HepG2 (cell line): ENCODE data around the gene LYPD4. TPM values are rescaled to one million over a fixed set of nuclear protein-coding genes. Genes with fewer than 3 reads are reported as not detected.

Source experiments
- ATAC-seq: fragments of 200-7000 bp; cut with Tn5 transposase; 3 replicates; pipeline ENCODE4 v1.9.1; 2020; ENCODE audit warnings: mild to moderate bottlenecking, moderate library complexity
- BruUV-seq: library from RNA; stranded (reverse); fragments of 400-500 nt; replicated peaks from 2 replicates; lab custom pipeline; 2021; lab: Mats Ljungman, UMichigan
- CTCF ChIA-PET: fragments of 300-600 bp; formaldehyde crosslinking; extraction: SDS; loops from one replicate; lab custom pipeline; 2021; ENCODE audit warnings: low total read pairs, inconsistent platforms, low intra/inter-chr PET ratio; lab: Yijun Ruan, JAX
- POLR2A ChIA-PET: fragments of 350-600 bp; sonication (Branson Sonifier 250); formaldehyde crosslinking; loops from one replicate; lab custom pipeline; 2020; ENCODE audit warnings: antibody characterized with exemption, inconsistent platforms; lab: Yijun Ruan, JAX
- DNase-seq: peaks from one replicate; pipeline ENCODE4 v3.0.0-alpha.2; 2015; ENCODE audit warnings: low spot score
- FAIRE-seq: peaks from 3 replicates; lab custom pipeline; 2011; peaks lifted over from hg19 to GRCh38; lab: Jason Lieb, UNC
- H2AFZ ChIP-seq: one replicate; pipeline ENCODE4 v1.6.1; 2011; ENCODE audit warnings: low read length, inconsistent platforms
- H3K27ac ChIP-seq: fragments of 300-600 bp; 3 replicates; pipeline ENCODE4 v1.8.0; 2011; ENCODE audit warnings: mixed run types, mild to moderate bottlenecking, mixed read lengths, low read length, inconsistent platforms; ENCODE audit not compliant: insufficient read depth; ENCODE audit errors: extremely low read length
- H3K27me3 ChIP-seq, 2 experiments: fragments of 200-600 bp in 1 of 2; 2 replicates in 1 of 2; 3 replicates in 1 of 2; pipeline versions ENCODE4 v1.6.0 to v1.8.0; 2011; ENCODE audit warnings: low read length in 2 of 2, mild to moderate bottlenecking in 2 of 2, moderate library complexity in 2 of 2, inconsistent platforms in 1 of 2; ENCODE audit not compliant: insufficient read depth in 2 of 2, control insufficient read depth in 1 of 2
- H3K36me3 ChIP-seq, 2 experiments: fragments of 200-600 bp in 1 of 2; replicated peaks in 1 of 2; 2 replicates in 1 of 2; 3 replicates in 1 of 2; pipeline versions ENCODE4 v1.5.1 to v1.8.0; 2011; ENCODE audit warnings: low read length in 2 of 2, inconsistent platforms in 1 of 2; ENCODE audit not compliant: insufficient read depth in 2 of 2, control insufficient read depth in 1 of 2
- H3K4me1 ChIP-seq: 2 replicates; pipeline ENCODE4 v1.5.1; 2012; ENCODE audit warnings: low read length, inconsistent platforms; ENCODE audit not compliant: insufficient read depth
- H3K4me2 ChIP-seq: 2 replicates; pipeline ENCODE4 v1.6.0; 2011; ENCODE audit warnings: low read depth, low read length, inconsistent platforms
- H3K4me3 ChIP-seq, 3 experiments: fragments of 200-600 bp in 1 of 3; sonication (generic), shearing (Covaris generic) in 1 of 3; replicated peaks in 1 of 3; 2 replicates each; pipeline ENCODE4 v1.5.1; 2011 to 2016; ENCODE audit warnings: low read length in 3 of 3, inconsistent platforms in 2 of 3, low read depth in 2 of 3, mild to moderate bottlenecking in 2 of 3, control low read depth in 1 of 3, mixed read lengths in 1 of 3; ENCODE audit not compliant: insufficient read depth in 1 of 3
- H3K79me2 ChIP-seq: one replicate; pipeline ENCODE4 v1.6.1; 2011; ENCODE audit warnings: low read length, inconsistent platforms; ENCODE audit not compliant: insufficient read depth
- H3K9ac ChIP-seq: 2 replicates; pipeline ENCODE4 v1.6.0; 2011; ENCODE audit warnings: mild to moderate bottlenecking, low read depth, low read length, inconsistent platforms; ENCODE audit not compliant: insufficient read depth
- H3K9me3 ChIP-seq: 2 replicates; pipeline ENCODE4 v1.5.1; 2012; ENCODE audit warnings: mild to moderate bottlenecking, low read length
- H4K20me1 ChIP-seq: 2 replicates; pipeline ENCODE4 v1.6.0; 2011; ENCODE audit warnings: inconsistent platforms, mild to moderate bottlenecking, low read length, moderate library complexity; ENCODE audit not compliant: insufficient read depth
- KDM5B ChIP-seq: sonication (generic); formaldehyde crosslinking; IDR thresholded peaks from 2 replicates; pipeline ENCODE4 v1.4.0; 2020; ENCODE audit warnings: missing genetic modification reagents, mild to moderate bottlenecking, borderline replicate concordance
- STAT6 ChIP-seq: sonication (generic); formaldehyde crosslinking; IDR thresholded peaks from 2 replicates; pipeline ENCODE4 v1.4.0; 2020; ENCODE audit warnings: missing genetic modification reagents, mild to moderate bottlenecking, borderline replicate concordance
- TFE3 ChIP-seq: IDR thresholded peaks from 2 replicates; pipeline ENCODE4 v1.6.1; 2016
- THAP9 ChIP-seq: sonication (generic); formaldehyde crosslinking; IDR thresholded peaks from 2 replicates; pipeline ENCODE4; 2020; ENCODE audit warnings: missing genetic modification reagents, mild to moderate bottlenecking, borderline replicate concordance
- ZNF460 ChIP-seq: sonication (generic); formaldehyde crosslinking; IDR thresholded peaks from 2 replicates; pipeline ENCODE4 v1.5.1; 2020; ENCODE audit warnings: missing genetic modification reagents, mild to moderate bottlenecking, borderline replicate concordance
- WGBS: methylation state at CpG from one replicate; pipeline ENCODE4 v1.1.6; 2017; ENCODE audit warnings: low lambda C conversion rate; 5-methylcytosine and 5-hydroxymethylcytosine counted together
- in situ Hi-C: cut with HindIII; loops from 2 replicates; pipeline ENCODE4 v1.10.0; 2017; ENCODE audit warnings: low pct_unique_long_range_greater_than_20kb; ENCODE audit not compliant: extremely low pct_ligation_motif_present
- intact Hi-C: fragments of 100-400 bp; cut with micrococcal nuclease; formaldehyde crosslinking; loops from one replicate; pipeline ENCODE4 v1.10.0; 2022; ENCODE audit not compliant: unreplicated experiment
- polyA plus RNA-seq, 8 experiments: library from polyadenylated mRNA; depleted of rRNA in 3 of 8; stranded (reverse) in 7 of 8; unstranded in 1 of 8; fragments of >200 nt; fragmentation: Illumina TruSeq in 4 of 8; extraction: Trizol in 4 of 8; gene quantifications; 2 replicates each; pipeline versions ENCODE4 v1.2.1 to v1.2.3, GENCODE V29; 2011 to 2016; ENCODE audit warnings: low read depth in 4 of 8, missing spikeins in 1 of 8, mixed read lengths in 1 of 8; ENCODE audit not compliant: insufficient read depth in 1 of 8
- total RNA-seq, 5 experiments: library from RNA; depleted of rRNA; stranded (reverse); fragments of >200 nt; fragmentation: Illumina TruSeq; extraction: Trizol; gene quantifications; 2 replicates each; pipeline ENCODE4 v1.2.3, GENCODE V29; 2016; ENCODE audit warnings: low read depth in 1 of 5

The LYPD4 gene
- total and polyA plus RNA-seq, 2 of the 13 experiments (the other 11 are each of a cell fraction or from before 2014, with no cell fraction given) = not detected

- H3K36me3 ChIP-seq = peaks cover 4 to 13% of the 10 kb centered on the region in 2 experiments; a peak in 3 of 5 replicates
- intact Hi-C loops (no loop called here), in situ Hi-C loops (loop anchor here (10.0 kb wide), 1 partner anchor 48 kb away; no protein-coding TSS in a partner anchor)
- no peak overlapping the region for H2AFZ ChIP-seq
- H3K27me3 ChIP-seq = no peaks in the 10 kb centered on the region; a peak in 1 of 5 replicates
- WGBS = 87% methylated on average over 13 of the region's 13 CpGs
- peak overlapping the region; percentile 72 for H3K4me2 ChIP-seq
- DNase-seq (no peak), FAIRE-seq (no peak), ATAC-seq (no peak)
- peak overlapping the region; percentile 50 for H3K9ac ChIP-seq
- ChIA-PET POLR2A (interaction anchor here (0.9 to 2.4 kb wide), 5 partner anchors 14 to 71 kb away, joined by 3 to 21 read pairs (median 3); partner anchors contain the start of gene RPS19), CTCF (interaction anchor here (1.2 to 1.8 kb wide), 4 partner anchors 13 to 64 kb away, joined by 3 to 7 read pairs (median 4); no protein-coding TSS in a partner anchor)
- no peaks in the 10 kb centered on the region for H4K20me1 ChIP-seq
- H3K4me3 ChIP-seq = peak overlapping the region in 2 of 3 experiments; percentile 12 to 55; a peak in 2 of 6 replicates
- H3K4me1 ChIP-seq = peaks cover 48% of the 10 kb centered on the region
- no peaks in the 10 kb centered on the region for H3K9me3 ChIP-seq
- 0 out of 2 replicates have a peak, but pooled peaks have one; percentile 16 for TF ChIP-seq KDM5B
- no peak for TF ChIP-seq THAP9 (CRISPR knock-in tag)
- no peak for TF ChIP-seq ZNF460
- TF ChIP-seq TFE3 = no peak
- no peak for TF ChIP-seq STAT6
- H3K79me2 ChIP-seq = peaks cover 25% of the 10 kb centered on the region
- no TSS peak for BruUV-seq
- H3K27ac ChIP-seq = peak overlapping the region; percentile 66
These were observed 42.6 kb upstream of the LYPD4 start for GRCh38 chr19:41886761-41887710.
